Measurements from ENCODE around the gene DYSF.
"Not testable (repeated sequence)": the region's sequence is repeated elsewhere in the genome, so short reads cannot be mapped to it uniquely, and the experiment has no call there.

The DYSF gene

GRCh38 chr2:71473346-71474031, 20.1 kb downstream of the DYSF start:
- no peak for DNase-seq

DNA sequence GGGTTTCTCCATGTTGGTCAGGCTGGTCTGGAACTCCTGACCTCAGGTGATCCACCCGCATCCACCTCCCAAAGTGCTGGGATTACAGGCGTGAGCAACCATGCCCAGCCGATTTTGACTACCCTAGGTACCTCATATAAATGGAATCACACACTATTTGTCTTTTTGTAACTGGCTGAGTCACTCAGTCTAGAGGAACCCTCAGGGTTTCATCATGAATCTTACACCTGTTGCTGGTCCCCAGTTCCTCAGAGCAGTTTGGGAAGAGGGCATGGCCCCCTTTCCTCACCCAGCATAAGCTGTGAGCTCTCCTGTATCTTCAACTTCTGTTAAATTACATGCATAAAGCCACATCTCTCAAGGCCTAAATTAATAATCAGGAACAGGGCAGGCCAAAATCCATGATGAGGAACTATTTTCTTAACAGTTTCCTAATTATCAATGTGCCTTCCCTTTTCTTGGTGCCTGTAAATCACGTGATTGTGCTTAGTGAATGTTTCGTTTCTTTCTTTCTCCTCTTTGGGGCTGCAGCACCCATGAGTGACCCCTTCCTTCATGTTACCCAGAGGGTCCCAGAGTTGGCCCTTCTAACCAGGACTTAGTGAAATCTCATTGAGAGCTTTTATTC, 20.9 kb downstream of the DYSF start:
- no peak for DNase-seq

DNA sequence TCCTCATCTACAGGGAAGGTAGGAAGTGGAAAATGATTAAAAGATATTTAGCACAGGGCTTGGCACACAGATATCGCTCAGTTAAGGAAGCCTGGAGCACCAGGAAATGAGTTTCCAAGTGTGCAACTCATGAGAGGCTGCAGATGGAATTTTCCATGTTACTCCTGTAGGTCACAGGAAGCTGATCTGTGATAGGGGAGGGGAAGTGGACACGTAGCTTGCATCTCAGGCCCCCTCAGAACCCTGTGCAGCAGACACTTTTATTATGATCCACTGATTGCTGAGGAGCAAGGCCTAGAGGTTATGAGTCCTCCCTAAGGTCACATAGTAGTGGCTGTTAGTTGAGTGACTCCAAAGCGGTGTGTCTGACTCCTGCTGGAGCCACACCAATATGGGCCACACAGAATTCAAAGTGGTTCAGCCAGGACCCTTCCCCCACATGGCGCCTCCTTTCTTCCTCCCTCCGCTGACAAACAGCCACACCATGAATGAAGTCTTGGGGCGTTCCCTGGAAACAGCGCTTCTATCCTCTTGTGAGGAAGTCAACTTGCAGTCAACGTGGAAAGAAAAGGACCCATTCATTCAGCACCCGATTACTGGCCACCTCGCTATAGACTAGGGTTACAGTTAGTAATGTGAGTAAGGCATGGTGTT, 21.5 kb downstream of the DYSF start:
- DNase-seq, result no peak

DNA sequence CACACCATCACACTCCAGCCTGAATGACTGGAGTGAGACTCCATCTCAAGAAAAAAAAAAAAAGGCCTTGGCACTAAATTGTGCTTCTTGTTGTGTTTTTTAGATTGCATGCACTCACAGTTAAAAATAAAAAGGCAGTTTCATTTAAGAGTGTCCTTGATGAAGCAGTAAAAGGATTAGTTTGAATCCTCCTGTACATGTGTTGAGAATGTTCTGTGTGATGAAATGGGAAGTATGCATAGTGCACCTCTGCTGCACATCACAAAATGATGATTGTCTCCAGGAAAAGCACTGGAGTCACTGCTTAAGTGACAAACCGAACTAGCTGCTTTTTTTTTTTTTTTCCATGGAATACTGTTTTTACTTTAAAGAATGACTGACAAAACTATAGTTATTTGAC, 23.1 kb downstream of the DYSF start:
- DNase-seq, result no peak

- DNase-seq, result no peak
Observed at GRCh38 chr2:71477231-71477691, 23.9 kb downstream of the DYSF start.

GRCh38 chr2:71478806-71479205, 25.4 kb downstream of the DYSF start:
- no peak for DNase-seq

DNA sequence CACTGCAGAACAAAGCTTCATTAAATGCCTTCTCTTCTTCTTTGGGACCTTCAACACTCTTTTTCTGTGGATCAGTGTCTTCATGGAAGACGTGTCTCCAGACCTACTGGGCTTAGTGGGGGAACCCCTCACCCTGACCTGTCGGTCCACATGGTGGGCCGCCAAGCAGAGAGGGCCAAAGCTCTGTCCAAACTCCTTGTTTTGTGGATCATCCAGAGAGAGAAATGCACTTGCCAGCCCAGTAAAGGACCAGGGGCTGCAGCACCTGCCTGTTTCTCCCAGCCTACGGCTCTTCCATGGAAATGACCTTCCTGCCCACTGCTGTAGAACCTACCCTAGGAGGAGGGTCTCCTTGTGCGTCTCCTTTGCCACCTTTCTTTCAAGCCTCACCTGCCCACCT, 25.9 kb downstream of the DYSF start:
- DNase-seq, result no peak

- no peak for DNase-seq
Observed at GRCh38 chr2:71481111-71481510, 27.8 kb downstream of the DYSF start.

DNA sequence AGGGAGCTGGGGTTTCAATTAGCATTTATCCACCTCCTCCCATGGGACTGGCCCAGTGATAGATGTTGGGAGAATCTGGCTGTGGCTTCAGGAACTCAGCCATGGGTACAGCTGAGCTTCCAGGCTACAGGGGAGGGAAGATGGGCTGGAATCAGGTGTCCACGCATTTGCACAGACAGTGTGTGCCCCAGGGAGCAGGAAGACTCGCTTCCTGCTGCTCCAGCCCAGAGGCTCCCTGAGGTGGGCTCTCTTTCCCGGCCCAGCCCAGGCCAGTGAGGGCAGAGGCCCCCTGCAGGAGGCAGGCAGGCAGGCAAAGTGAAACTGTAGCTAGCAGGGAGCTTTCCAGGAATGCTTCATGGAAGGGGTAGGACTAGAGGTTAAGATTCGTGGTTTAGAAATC, 28.7 kb downstream of the DYSF start:
- no peak for DNase-seq

- no peak for DNase-seq
Observed at GRCh38 chr2:71483246-71483645, 29.9 kb downstream of the DYSF start.

DNA sequence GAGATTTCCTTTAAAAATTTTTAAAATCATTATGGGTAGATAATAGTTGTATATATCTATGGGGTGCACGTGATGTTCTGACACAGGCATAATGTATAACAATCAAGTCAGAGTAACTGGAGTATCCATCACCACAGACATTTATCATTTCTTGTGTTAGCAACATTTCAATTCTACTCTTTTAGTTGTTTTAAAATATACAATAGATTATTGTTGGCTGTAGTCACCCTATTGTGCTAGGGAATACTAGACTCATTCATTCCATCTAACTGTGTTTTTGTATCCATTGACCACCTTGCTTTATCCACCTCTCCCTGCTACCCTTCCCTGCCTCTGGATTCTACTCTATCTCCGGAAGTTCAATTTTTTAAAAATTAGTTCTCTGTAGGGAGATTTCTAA, 31.0 kb downstream of the DYSF start:
- DNase-seq, result no peak

- no peak for DNase-seq
Observed at GRCh38 chr2:71486881-71487640, 33.7 kb downstream of the DYSF start.

DNA sequence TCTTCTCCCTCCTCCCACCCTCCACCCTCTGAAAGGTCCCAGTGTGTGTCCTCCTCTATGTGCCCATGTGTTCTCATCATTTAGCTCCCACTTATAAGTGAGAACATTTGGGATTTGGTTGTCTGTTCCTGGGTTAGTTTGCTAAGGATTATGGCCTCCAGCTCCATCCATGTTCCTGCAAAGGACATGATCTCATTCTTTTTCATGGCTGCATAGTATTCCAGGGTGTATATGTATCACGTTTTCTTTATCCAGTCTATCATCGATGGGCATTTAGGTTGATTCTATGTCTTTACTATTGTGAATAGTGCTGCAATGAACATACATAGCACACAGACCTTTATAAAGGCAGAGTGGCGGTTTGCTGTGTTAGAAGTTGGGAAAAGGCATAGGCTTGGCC, 38.2 kb downstream of the DYSF start:
- not testable (repeated sequence) for DNase-seq

DNA sequence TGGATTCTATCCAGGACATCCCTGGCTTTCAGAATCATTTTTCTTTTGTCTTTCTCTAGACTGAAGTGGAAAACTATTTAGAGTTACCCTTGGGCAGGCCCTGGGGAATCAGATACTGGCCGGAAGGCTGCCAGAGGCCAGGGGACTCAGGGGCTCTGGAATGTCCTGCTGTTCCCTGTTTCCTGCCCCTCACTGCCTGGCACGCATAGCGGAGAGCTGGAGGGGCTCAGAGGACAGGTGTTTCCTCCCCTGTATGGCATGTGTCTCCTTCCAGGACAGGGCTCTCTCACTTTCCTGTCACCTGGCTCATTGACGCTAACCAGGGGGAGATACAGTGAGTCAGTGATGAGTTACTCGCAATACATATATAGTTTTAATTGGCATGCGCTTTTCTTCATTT, 38.8 kb downstream of the DYSF start:
- DNase-seq, result no peak

DNA sequence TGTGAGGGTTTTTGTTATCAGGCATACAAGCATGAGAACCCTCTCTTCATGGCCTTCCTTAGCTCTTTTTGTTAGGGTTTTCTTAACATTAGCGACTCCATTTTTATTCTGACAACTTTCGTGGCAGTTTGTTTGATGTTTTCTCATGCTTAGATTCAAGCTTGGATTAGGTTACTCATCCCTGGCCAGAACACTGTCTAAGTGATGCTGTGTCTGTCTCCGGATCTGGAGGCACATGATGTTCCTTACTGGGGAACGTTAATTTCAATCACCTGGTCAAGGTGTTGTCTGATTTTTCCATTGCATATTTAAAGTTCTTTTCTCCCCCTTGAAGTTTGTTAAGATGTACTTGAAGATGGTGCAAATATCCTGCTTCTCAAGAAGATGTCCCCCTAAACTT, 40.7 kb downstream of the DYSF start:
- DNase-seq, result no peak

- no peak for DNase-seq
Observed at GRCh38 chr2:71494523-71495155, 41.3 kb downstream of the DYSF start.

- no peak for DNase-seq
Observed at GRCh38 chr2:71496156-71496770, 42.9 kb downstream of the DYSF start.

- no peak for DNase-seq
Observed at GRCh38 chr2:71498261-71498701, 44.9 kb downstream of the DYSF start.

- DNase-seq, result no peak
Observed at GRCh38 chr2:71499691-71500090, 46.3 kb downstream of the DYSF start.

- DNase-seq, result no peak
Observed at GRCh38 chr2:71500426-71501079, 47.2 kb downstream of the DYSF start.

DNA sequence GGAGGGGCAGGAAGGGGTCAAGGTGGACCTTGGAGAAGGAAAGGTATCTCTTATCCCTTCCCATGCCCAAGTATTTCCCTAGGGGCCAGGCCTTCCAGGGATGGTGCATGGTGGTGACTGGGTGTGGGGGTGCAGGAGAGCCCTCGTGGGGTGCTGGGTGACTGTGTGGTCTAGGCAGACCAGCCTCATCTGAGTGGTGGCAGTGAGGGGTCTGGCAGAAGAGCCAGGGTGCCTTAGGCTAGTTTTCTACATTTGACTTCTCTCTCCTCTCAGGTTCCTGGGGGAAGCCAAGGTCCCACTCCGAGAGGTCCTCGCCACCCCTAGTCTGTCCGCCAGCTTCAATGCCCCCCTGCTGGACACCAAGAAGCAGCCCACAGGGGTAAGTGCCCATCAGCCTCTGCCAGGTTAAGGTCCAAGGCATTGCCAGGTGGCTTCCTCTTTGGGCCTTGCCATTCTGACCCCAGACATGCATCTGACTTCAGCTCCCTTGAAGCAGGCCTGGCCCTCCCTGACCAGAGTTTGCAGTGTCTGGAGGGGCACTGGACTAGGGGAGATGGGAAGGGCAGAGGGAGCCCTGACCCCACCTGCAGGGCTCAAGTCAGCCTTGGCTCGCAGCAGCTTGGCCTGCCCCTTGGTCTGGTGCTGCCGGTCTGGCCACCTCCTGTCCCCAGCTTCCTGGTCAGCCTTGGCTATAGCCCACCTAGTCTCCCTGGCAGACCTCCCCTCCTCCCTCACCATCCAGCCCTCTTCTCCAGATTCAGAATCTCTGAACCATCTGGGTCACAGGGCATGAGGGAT, 49.8 kb downstream of the DYSF start:
- DNase-seq, result no peak

Data from CD4-positive, alpha-beta T cell treated with Interleukin-12 subunit alpha and Interleukin-12 subunit beta, for 1 hour (primary cell).